ENCODE results near the gene SELENOT.
A peak's percentile ranks its signal among the peaks of the same experiment; 100 is the strongest.

Gene SELENOT

DNA sequence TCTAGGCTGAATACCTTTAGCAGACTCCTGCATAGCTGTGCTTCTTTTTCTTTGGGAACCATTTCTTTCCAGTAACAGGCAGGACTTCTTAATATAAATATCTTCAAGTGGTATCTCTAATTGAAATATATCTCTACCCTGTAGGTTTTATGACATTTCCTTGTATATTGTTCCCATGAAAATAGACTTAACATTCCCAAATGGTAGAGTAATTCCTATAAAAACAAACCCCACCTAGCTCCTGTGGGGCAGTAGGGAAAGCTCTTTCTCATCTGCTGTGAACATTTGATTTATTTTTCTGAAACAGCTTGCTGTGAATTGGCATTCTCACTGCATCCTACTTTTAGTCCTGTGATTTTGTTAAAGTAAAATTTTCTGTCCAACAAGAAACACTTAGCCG, 20.8 kb downstream of the SELENOT start:
- Histone ChIP-seq H3K36me3 (ENCODE audit: insufficient read depth, insufficient read length, low read length) (peaks cover 40% of the 10 kb centered on the region), H3K4me3 (ENCODE audit: insufficient read length, low read depth) (no peak overlapping the region), H3K27me3 (ENCODE audit: insufficient read depth, insufficient read length) (no peaks in the 10 kb centered on the region), H3K4me1 (ENCODE audit: insufficient read depth, insufficient read length) (no peaks in the 10 kb centered on the region), H3K9ac (ENCODE audit: insufficient read length, low read depth) (no peak overlapping the region), H3K9me3 (ENCODE audit: insufficient read depth, low read length) (no peaks in the 10 kb centered on the region)
- no peak for DNase-seq (ENCODE audit: low read depth, low spot score)
- TF ChIP-seq YY1 (IDR thresholded peaks at IDR 0.05; ENCODE audit: insufficient read depth, insufficient read length) (no peak), SUZ12 (IDR thresholded peaks at IDR 0.05; ENCODE audit: extremely low read depth, insufficient read depth, insufficient read length) (no peak), ZNF274 (IDR thresholded peaks at IDR 0.05; ENCODE audit: low read depth, low read length) (no peak)

- H3K4me3 ChIP-seq (ENCODE audit: insufficient read length, low read depth): no peak overlapping the region
- H3K9me3 ChIP-seq (ENCODE audit: insufficient read depth, low read length): no peaks in the 10 kb centered on the region
- peaks cover 51% of the 10 kb centered on the region for H3K36me3 ChIP-seq (ENCODE audit: insufficient read depth, insufficient read length, low read length)
These were observed 23.2 kb downstream of the SELENOT start for GRCh38 chr3:150626148-150626930.

DNA sequence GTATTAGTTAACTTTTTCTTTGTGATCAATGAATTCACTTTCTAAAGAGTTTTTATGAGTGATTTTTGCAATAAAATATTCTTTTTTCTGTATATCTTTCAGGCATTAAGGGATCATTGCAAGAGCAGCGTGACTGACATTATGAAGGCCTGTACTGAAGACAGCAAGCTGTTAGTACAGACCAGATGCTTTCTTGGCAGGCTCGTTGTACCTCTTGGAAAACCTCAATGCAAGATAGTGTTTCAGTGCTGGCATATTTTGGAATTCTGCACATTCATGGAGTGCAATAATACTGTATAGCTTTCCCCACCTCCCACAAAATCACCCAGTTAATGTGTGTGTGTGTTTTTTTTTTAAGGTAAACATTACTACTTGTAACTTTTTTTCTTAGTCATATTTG, 24.4 kb downstream of the SELENOT start:
- TF ChIP-seq ZNF274 (IDR thresholded peaks at IDR 0.05; ENCODE audit: low read depth, low read length) (no peak), SUZ12 (IDR thresholded peaks at IDR 0.05; ENCODE audit: extremely low read depth, insufficient read depth, insufficient read length) (no peak), YY1 (IDR thresholded peaks at IDR 0.05; ENCODE audit: insufficient read depth, insufficient read length) (no peak)
- Histone ChIP-seq H3K4me3 (ENCODE audit: insufficient read length, low read depth) (no peak overlapping the region), H3K36me3 (ENCODE audit: insufficient read depth, insufficient read length, low read length) (peaks cover 53% of the 10 kb centered on the region), H3K9me3 (ENCODE audit: insufficient read depth, low read length) (no peaks in the 10 kb centered on the region), H3K4me1 (ENCODE audit: insufficient read depth, insufficient read length) (no peaks in the 10 kb centered on the region), H3K27me3 (ENCODE audit: insufficient read depth, insufficient read length) (no peaks in the 10 kb centered on the region), H3K9ac (ENCODE audit: insufficient read length, low read depth) (no peak overlapping the region)
- DNase-seq (ENCODE audit: low read depth, low spot score): no peak

More at GRCh38 chr3:150626148-150626930, 23.2 kb downstream of the SELENOT start:
- DNase-seq (ENCODE audit: low read depth, low spot score): no peak
- Histone ChIP-seq H3K4me1 (ENCODE audit: insufficient read depth, insufficient read length) (no peaks in the 10 kb centered on the region), H3K27me3 (ENCODE audit: insufficient read depth, insufficient read length) (no peaks in the 10 kb centered on the region), H3K9ac (ENCODE audit: insufficient read length, low read depth) (no peak overlapping the region)
- no peak for TF ChIP-seq YY1 (IDR thresholded peaks at IDR 0.05; ENCODE audit: insufficient read depth, insufficient read length)

- Histone ChIP-seq H3K36me3 (ENCODE audit: insufficient read depth, insufficient read length, low read length) (peaks cover 23% of the 10 kb centered on the region), H3K4me1 (ENCODE audit: insufficient read depth, insufficient read length) (no peaks in the 10 kb centered on the region), H3K4me3 (ENCODE audit: insufficient read length, low read depth) (no peak overlapping the region), H3K9ac (ENCODE audit: insufficient read length, low read depth) (no peak overlapping the region), H3K27me3 (ENCODE audit: insufficient read depth, insufficient read length) (no peaks in the 10 kb centered on the region), H3K9me3 (ENCODE audit: insufficient read depth, low read length) (no peaks in the 10 kb centered on the region)
- no peak for TF ChIP-seq ZNF274 (IDR thresholded peaks at IDR 0.05; ENCODE audit: low read depth, low read length)
- no peak for TF ChIP-seq YY1 (IDR thresholded peaks at IDR 0.05; ENCODE audit: insufficient read depth, insufficient read length)
- no peak for TF ChIP-seq SUZ12 (IDR thresholded peaks at IDR 0.05; ENCODE audit: extremely low read depth, insufficient read depth, insufficient read length)
- no peak for DNase-seq (ENCODE audit: low read depth, low spot score)
These were observed 28.5 kb downstream of the SELENOT start for GRCh38 chr3:150631515-150632221.

DNA sequence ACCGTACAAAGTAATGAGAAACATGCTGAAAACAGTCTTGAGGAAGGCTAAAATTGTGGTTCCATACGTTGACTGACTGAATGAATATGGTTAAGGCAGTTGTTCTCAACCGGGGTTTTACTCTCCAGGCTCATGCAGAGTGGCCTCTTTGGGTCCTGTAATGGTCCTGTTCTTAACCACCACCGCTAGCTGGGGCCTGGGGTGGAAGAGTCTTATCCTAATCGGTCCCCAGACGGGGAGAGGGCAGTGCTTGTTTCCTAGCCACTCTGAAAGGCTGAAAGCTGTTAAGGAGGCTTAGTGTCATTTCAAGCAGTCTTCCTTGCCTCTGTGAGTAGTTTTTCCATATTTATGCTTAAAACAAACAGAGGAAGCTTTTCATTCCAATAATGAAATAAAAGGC, 32.0 kb downstream of the SELENOT start:
- H3K36me3 ChIP-seq (ENCODE audit: insufficient read depth, insufficient read length, low read length): peaks cover 10% of the 10 kb centered on the region
- no peaks in the 10 kb centered on the region for H3K27me3 ChIP-seq (ENCODE audit: insufficient read depth, insufficient read length)
- H3K4me1 ChIP-seq (ENCODE audit: insufficient read depth, insufficient read length): no peaks in the 10 kb centered on the region
- no peak overlapping the region for H3K4me3 ChIP-seq (ENCODE audit: insufficient read length, low read depth)
- no peaks in the 10 kb centered on the region for H3K9me3 ChIP-seq (ENCODE audit: insufficient read depth, low read length)
- TF ChIP-seq SUZ12 (IDR thresholded peaks at IDR 0.05; ENCODE audit: extremely low read depth, insufficient read depth, insufficient read length) (no peak), YY1 (IDR thresholded peaks at IDR 0.05; ENCODE audit: insufficient read depth, insufficient read length) (no peak), ZNF274 (IDR thresholded peaks at IDR 0.05; ENCODE audit: low read depth, low read length) (no peak)
- no peak overlapping the region for H3K9ac ChIP-seq (ENCODE audit: insufficient read length, low read depth)
- DNase-seq (ENCODE audit: low read depth, low spot score): no peak

- Histone ChIP-seq H3K4me1 (ENCODE audit: insufficient read depth, insufficient read length) (no peaks in the 10 kb centered on the region), H3K4me3 (ENCODE audit: insufficient read length, low read depth) (no peak overlapping the region), H3K9me3 (ENCODE audit: insufficient read depth, low read length) (no peaks in the 10 kb centered on the region), H3K27me3 (ENCODE audit: insufficient read depth, insufficient read length) (no peaks in the 10 kb centered on the region), H3K9ac (ENCODE audit: insufficient read length, low read depth) (no peak overlapping the region), H3K36me3 (ENCODE audit: insufficient read depth, insufficient read length, low read length) (peaks cover 6% of the 10 kb centered on the region)
- DNase-seq (ENCODE audit: low read depth, low spot score): peak; percentile 20
- TF ChIP-seq SUZ12 (IDR thresholded peaks at IDR 0.05; ENCODE audit: extremely low read depth, insufficient read depth, insufficient read length) (no peak), YY1 (IDR thresholded peaks at IDR 0.05; ENCODE audit: insufficient read depth, insufficient read length) (no peak), ZNF274 (IDR thresholded peaks at IDR 0.05; ENCODE audit: low read depth, low read length) (no peak)
These were observed 32.4 kb downstream of the SELENOT start for GRCh38 chr3:150635526-150635925.

DNA sequence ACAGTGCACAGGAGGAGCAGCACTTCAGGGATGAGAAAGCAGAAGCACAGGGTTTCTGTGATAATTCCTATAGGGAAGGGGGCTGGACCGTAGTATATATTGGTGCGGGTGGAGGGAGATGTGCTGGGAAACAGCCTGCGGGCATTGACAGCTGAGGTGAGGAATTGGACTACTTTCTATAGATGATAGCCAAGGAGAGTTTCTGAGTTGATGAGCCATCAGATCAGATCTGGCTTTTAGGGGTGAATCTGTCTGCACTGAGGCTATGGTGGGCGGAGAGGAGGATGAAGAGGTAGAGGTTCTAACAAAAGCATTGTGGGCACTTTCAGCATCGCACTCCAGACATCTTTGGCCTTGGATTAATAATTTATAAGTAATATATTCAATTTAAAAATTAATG, 33.1 kb downstream of the SELENOT start:
- Histone ChIP-seq H3K9me3 (ENCODE audit: insufficient read depth, low read length) (no peaks in the 10 kb centered on the region), H3K9ac (ENCODE audit: insufficient read length, low read depth) (no peak overlapping the region), H3K36me3 (ENCODE audit: insufficient read depth, insufficient read length, low read length) (peaks cover 3% of the 10 kb centered on the region), H3K27me3 (ENCODE audit: insufficient read depth, insufficient read length) (no peaks in the 10 kb centered on the region), H3K4me1 (ENCODE audit: insufficient read depth, insufficient read length) (no peaks in the 10 kb centered on the region), H3K4me3 (ENCODE audit: insufficient read length, low read depth) (no peak overlapping the region)
- TF ChIP-seq YY1 (IDR thresholded peaks at IDR 0.05; ENCODE audit: insufficient read depth, insufficient read length): no peak
- TF ChIP-seq ZNF274 (IDR thresholded peaks at IDR 0.05; ENCODE audit: low read depth, low read length): no peak
- no peak for TF ChIP-seq SUZ12 (IDR thresholded peaks at IDR 0.05; ENCODE audit: extremely low read depth, insufficient read depth, insufficient read length)
- no peak for DNase-seq (ENCODE audit: low read depth, low spot score)
